ENCODE measurements around the gene ADIRF. TPM values are rescaled to one million over a fixed set of nuclear protein-coding genes. Genes with fewer than 3 reads are reported as not detected.

ADIRF gene
- polyA plus RNA-seq, 1 donor, result 11.4 TPM

DNA sequence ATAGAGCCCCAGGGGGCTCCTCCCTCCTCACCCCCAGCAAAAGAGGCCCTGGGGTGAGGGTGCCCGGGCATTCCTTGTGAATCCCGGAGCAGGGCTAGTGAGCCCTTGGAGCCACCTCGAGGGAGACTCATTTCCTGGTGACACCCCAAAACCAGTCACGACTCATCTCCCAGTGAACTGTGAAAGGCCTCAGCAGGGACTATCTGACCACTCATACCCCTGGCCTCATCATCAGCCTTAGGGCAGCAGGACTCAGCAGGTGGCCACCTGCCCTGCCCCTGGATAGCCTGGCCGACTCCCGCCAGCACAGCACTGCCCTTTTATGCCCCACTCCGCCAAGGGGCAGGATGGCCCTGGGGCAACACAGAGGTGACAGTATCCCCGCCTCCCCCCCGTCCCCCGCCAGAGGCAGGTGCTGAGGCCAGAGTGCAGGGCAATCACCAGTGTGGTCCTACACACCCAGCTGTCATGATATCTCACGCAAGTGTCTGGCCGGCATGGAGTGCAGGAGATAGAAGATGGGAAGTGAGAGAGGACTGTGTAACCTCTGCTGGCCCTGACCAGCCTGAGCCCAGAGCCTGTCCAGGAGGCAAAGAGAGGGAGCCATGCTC, 6.7 kb upstream of the ADIRF start:
- H3K4me3 ChIP-seq (ENCODE audit: low read length), result no peak overlapping the region
- H3K4me1 ChIP-seq (ENCODE audit: control insufficient read depth, insufficient read depth, low read length), result peaks cover 10% of the 10 kb centered on the region
- WGBS (ENCODE audit: insufficient coverage, low lambda C conversion rate), result no CpG with 5 or more reads among the region's 12 CpGs
- no peaks in the 10 kb centered on the region for H3K9me3 ChIP-seq (ENCODE audit: control insufficient read depth, low read depth, low read length)
- DNase-seq, result no peak
- no peak overlapping the region for H3K27ac ChIP-seq (ENCODE audit: low read length)
- H3K27me3 ChIP-seq (ENCODE audit: control insufficient read depth, insufficient read depth, low read length), result no peaks in the 10 kb centered on the region
- no peaks in the 10 kb centered on the region for H3K36me3 ChIP-seq (ENCODE audit: control insufficient read depth, insufficient read depth, low read length)

DNA sequence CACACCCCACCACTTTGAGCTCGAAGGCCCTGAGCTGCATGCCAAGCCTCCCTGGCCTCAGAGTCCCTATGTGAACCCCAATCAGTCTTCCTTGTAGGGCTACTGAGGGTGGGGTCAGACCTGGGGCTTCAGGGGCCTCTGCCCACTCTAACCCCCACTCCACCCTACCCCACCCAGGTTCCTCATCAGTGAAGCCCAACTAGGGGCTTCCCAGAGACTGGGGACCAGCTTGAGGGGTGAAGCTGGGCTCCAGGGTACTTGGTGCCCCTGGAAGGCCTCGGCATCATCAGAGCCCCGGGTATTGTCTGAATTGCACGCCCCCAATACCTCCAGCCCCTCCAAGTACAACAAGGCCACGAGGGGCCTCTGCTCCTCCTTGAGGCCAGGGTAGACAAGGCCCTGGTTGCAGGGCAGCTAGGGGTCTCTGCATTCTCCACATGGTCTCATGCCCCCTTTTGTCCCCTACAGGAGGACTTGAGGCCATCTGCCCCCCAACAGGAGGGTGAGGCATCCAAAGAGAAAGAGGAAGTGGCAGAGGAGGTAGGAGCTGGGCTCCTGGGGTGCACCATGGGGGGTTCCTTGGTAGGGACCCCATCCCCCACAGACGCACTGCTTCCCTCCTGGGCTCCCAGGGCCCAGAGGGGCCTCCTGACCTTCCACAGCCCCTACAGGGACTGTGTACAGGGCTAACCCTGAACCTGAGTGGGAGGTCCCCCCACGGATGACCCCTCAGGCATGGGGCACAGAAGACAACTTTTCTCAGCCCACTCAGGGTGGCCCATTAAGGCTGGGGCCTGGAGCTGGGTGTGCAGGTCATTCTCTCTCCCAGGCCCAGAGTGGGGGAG, 5.9 kb upstream of the ADIRF start:
- no peak for DNase-seq
- Histone ChIP-seq H3K27me3 (ENCODE audit: control insufficient read depth, insufficient read depth, low read length) (no peaks in the 10 kb centered on the region), H3K27ac (ENCODE audit: low read length) (no peak overlapping the region), H3K4me1 (ENCODE audit: control insufficient read depth, insufficient read depth, low read length) (peaks cover 17% of the 10 kb centered on the region), H3K9me3 (ENCODE audit: control insufficient read depth, low read depth, low read length) (no peaks in the 10 kb centered on the region), H3K4me3 (ENCODE audit: low read length) (no peak overlapping the region), H3K36me3 (ENCODE audit: control insufficient read depth, insufficient read depth, low read length) (no peaks in the 10 kb centered on the region)
- no CpG with 5 or more reads among the region's 7 CpGs for WGBS (ENCODE audit: insufficient coverage, low lambda C conversion rate)

DNA sequence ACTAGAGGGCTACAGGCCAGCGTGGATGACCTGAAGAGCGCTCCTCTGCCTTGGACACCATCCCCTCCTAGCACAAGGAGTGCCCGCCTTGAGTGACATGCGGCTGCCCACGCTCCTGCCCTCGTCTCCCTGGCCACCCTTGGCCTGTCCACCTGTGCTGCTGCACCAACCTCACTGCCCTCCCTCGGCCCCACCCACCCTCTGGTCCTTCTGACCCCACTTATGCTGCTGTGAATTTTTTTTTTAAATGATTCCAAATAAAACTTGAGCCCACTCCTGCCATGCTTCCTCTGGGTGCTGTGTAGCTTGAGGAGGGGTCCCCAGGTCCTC, 5.3 kb upstream of the ADIRF start:
- no peaks in the 10 kb centered on the region for H3K36me3 ChIP-seq (ENCODE audit: control insufficient read depth, insufficient read depth, low read length)
- no peak overlapping the region for H3K27ac ChIP-seq (ENCODE audit: low read length)

DNA sequence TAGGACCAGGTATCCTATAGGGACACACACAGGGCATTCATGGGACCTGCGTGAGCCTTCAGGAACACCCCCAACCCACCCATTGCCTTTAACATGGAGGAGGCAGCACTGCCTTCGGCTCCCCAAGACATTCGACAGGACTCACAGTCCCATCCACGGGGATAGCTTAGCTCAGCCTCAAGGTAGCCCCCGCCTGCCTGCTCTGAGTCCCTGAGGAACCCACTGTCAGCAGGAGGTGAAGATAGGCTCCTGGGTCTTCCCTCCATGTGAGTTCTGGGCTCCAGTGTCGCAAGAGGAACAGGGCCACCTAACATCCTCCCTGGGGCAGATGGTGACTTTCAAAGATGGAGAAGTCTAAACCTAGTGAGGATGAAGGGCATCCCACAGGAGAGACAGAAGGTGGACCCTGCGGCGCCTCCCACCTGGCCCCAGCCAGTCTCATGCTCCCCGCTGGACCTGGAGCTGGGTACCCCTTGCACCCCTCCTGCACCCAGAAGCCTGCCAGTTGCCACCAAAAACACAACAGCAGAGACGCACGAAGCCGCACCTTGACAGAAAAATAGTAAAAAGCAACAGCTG, 4.9 kb upstream of the ADIRF start:
- peaks cover 28% of the 10 kb centered on the region for H3K4me1 ChIP-seq (ENCODE audit: control insufficient read depth, insufficient read depth, low read length)
- H3K27ac ChIP-seq (ENCODE audit: low read length), result no peak overlapping the region
- no peaks in the 10 kb centered on the region for H3K9me3 ChIP-seq (ENCODE audit: control insufficient read depth, low read depth, low read length)
- H3K4me3 ChIP-seq (ENCODE audit: low read length), result no peak overlapping the region
- WGBS (ENCODE audit: insufficient coverage, low lambda C conversion rate), result no CpG with 5 or more reads among the region's 12 CpGs
- peaks cover 5% of the 10 kb centered on the region for H3K27me3 ChIP-seq (ENCODE audit: control insufficient read depth, insufficient read depth, low read length)
- no peak for DNase-seq
- no peaks in the 10 kb centered on the region for H3K36me3 ChIP-seq (ENCODE audit: control insufficient read depth, insufficient read depth, low read length)

More for the DNA sequence above, 5.3 kb upstream of the ADIRF start:
- Histone ChIP-seq H3K9me3 (ENCODE audit: control insufficient read depth, low read depth, low read length) (no peaks in the 10 kb centered on the region), H3K27me3 (ENCODE audit: control insufficient read depth, insufficient read depth, low read length) (peaks cover under 1% of the 10 kb centered on the region), H3K4me3 (ENCODE audit: low read length) (no peak overlapping the region), H3K4me1 (ENCODE audit: control insufficient read depth, insufficient read depth, low read length) (peaks cover 23% of the 10 kb centered on the region)
- DNase-seq, result no peak
- WGBS (ENCODE audit: insufficient coverage, low lambda C conversion rate), result no CpG with 5 or more reads among the region's 7 CpGs

DNA sequence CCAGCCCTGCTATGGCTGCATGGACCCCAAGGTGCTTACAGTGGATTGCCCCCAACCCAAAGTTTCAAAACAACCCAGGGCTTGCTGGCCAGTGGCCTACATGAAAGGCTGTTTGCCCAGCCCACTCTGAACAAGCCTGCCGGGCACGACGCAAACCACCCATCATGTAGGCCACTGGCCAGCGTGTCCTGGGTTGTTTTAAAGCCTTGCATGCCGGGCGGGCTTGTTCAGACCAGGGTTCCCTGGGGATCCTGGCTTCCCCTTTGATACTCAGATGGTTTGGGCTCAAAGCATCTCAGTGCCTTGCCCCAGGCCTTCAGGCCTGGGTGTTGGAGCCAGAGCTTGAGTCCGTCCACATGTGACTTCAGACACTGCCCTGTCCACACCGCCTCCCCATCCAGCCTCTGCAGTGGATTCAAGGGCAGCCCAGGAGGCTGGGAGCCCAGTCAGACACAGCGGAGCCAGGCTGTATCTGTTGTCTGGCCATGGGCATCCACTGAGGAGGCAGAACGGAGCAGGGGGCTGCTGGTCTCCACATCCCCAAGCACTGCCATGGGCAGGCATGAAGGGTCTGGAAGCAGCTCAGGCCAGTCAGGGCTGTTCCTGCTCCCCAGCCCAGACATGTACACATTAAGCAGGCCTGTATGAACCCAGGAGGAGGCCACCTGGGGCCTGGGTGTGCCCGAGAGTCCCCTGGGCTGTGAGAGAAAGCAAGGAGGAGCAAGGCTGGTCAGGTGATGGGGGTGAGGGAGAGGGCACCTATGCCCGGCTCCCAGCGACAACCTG, 4.0 kb upstream of the ADIRF start:
- no peaks in the 10 kb centered on the region for H3K9me3 ChIP-seq (ENCODE audit: control insufficient read depth, low read depth, low read length)
- peaks cover 14% of the 10 kb centered on the region for H3K27me3 ChIP-seq (ENCODE audit: control insufficient read depth, insufficient read depth, low read length)
- WGBS (ENCODE audit: insufficient coverage, low lambda C conversion rate), result no CpG with 5 or more reads among the region's 13 CpGs
- no peaks in the 10 kb centered on the region for H3K36me3 ChIP-seq (ENCODE audit: control insufficient read depth, insufficient read depth, low read length)
- peaks cover 35% of the 10 kb centered on the region for H3K4me1 ChIP-seq (ENCODE audit: control insufficient read depth, insufficient read depth, low read length)
- DNase-seq, result no peak
- H3K4me3 ChIP-seq (ENCODE audit: low read length), result no peak overlapping the region
- no peak overlapping the region for H3K27ac ChIP-seq (ENCODE audit: low read length)

DNA sequence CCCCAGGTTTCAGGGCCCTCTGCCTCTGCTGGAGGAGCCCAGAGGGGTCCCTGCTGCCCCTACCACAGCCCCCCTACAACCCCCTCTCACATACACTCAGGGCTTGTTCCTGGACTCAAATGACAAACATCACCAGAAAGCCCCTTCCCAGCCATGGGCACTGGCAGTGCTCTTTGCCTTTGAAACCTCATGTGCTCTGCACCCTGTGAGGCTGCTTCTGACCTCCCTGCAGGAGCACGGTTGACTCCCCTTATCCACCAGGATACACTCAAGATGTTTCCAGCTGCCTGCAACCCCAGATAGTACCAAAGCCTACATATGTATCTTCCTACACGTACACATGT, 3.5 kb upstream of the ADIRF start:
- no CpG with 5 or more reads among the region's 2 CpGs for WGBS (ENCODE audit: insufficient coverage, low lambda C conversion rate)
- DNase-seq, result no peak
- no peaks in the 10 kb centered on the region for H3K36me3 ChIP-seq (ENCODE audit: control insufficient read depth, insufficient read depth, low read length)
- peaks cover 15% of the 10 kb centered on the region for H3K27me3 ChIP-seq (ENCODE audit: control insufficient read depth, insufficient read depth, low read length)
- H3K9me3 ChIP-seq (ENCODE audit: control insufficient read depth, low read depth, low read length), result no peaks in the 10 kb centered on the region
- no peak overlapping the region for H3K27ac ChIP-seq (ENCODE audit: low read length)
- peaks cover 34% of the 10 kb centered on the region for H3K4me1 ChIP-seq (ENCODE audit: control insufficient read depth, insufficient read depth, low read length)
- no peak overlapping the region for H3K4me3 ChIP-seq (ENCODE audit: low read length)

DNA sequence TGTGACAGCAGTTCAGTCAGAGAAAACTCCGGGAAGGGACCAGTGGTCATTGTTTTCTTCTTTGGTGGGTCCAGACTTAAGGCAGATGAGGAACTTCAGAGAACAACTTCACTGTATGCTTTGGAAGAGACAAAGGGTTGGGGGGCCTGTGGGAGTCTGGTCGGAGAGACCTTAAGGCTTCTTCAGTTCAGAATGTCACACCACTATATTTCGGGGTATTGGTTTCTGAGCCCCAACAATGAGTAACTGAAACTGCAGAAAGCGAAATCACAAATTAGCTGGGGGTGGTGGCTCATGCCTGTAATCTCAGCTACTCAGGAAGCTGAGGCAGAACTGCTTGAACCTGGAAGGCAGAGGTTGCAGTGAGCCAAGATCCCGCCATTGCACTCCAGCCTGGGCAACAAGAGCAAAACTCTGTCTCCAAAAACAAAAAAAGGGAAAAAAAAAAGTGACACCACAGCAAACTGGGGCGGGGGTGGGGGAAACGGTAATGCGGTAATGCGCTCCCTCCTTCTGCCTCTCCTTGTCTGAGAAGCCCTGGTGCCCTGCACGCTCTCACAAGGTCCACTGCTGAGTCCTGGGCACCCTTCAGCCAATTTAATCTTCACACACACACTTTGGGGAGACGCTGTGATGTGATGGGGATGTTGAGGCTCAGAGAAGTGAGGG, 2.2 kb upstream of the ADIRF start:
- DNase-seq, result no peak
- Histone ChIP-seq H3K27ac (ENCODE audit: low read length) (no peak overlapping the region), H3K27me3 (ENCODE audit: control insufficient read depth, insufficient read depth, low read length) (peaks cover 22% of the 10 kb centered on the region), H3K36me3 (ENCODE audit: control insufficient read depth, insufficient read depth, low read length) (no peaks in the 10 kb centered on the region), H3K4me3 (ENCODE audit: low read length) (no peak overlapping the region), H3K4me1 (ENCODE audit: control insufficient read depth, insufficient read depth, low read length) (peaks cover 43% of the 10 kb centered on the region), H3K9me3 (ENCODE audit: control insufficient read depth, low read depth, low read length) (no peaks in the 10 kb centered on the region)
- no CpG with 5 or more reads among the region's 11 CpGs for WGBS (ENCODE audit: insufficient coverage, low lambda C conversion rate)

DNA sequence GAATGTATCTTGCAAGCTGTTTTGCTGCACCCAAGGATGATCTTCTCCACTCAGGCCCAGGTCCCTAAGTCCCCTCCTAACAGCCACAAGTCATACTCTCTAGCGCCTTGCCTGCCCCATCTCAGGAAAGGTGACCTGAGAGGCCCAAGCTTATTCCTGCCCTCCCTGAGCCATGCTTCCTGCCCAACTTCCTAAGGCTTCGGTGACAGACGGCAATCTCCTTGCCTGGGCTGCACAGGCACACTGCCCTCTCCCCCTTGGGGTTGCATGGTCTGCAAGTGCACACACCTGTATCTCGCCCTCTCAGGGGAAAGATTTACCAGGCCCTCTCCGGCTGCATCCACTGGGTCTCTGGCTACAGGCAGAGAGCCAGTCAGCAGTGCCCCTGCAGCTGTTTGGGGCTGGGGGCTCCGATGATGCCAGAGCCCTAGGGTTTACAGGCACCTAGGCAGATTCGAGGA, 771 bp upstream of the ADIRF start:
- Histone ChIP-seq H3K4me3 (ENCODE audit: low read length) (no peak overlapping the region), H3K4me1 (ENCODE audit: control insufficient read depth, insufficient read depth, low read length) (peaks cover 49% of the 10 kb centered on the region)

DNA sequence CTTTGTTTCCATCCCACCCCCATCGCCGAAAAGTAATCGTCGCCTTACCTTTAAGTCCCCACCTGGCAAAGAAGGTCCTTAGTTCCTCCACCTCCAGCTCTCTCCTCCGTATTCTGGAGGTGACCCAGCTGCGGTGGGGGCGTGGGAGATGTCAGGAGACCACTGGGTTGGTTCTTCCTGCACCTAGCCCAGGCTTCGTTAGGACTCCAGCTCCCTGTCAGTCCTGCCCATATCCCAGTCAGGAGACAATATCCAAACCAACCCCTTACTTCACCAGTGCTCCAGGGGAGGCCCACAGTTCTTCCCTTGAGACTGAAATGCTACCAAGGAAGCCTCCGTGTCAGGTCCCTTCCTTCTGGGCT, 693 bp downstream of the ADIRF start:
- Histone ChIP-seq H3K4me3 (ENCODE audit: low read length) (peak overlapping the region; percentile 42), H3K27ac (ENCODE audit: low read length) (no peak overlapping the region), H3K27me3 (ENCODE audit: control insufficient read depth, insufficient read depth, low read length) (peaks cover 30% of the 10 kb centered on the region), H3K9me3 (ENCODE audit: control insufficient read depth, low read depth, low read length) (no peaks in the 10 kb centered on the region), H3K36me3 (ENCODE audit: control insufficient read depth, insufficient read depth, low read length) (no peaks in the 10 kb centered on the region), H3K4me1 (ENCODE audit: control insufficient read depth, insufficient read depth, low read length) (peaks cover 49% of the 10 kb centered on the region)
- DNase-seq, result no peak
- WGBS (ENCODE audit: insufficient coverage, low lambda C conversion rate), result no CpG with 5 or more reads among the region's 9 CpGs

More for the DNA sequence above, 771 bp upstream of the ADIRF start:
- Histone ChIP-seq H3K27me3 (ENCODE audit: control insufficient read depth, insufficient read depth, low read length) (peaks cover 30% of the 10 kb centered on the region), H3K36me3 (ENCODE audit: control insufficient read depth, insufficient read depth, low read length) (no peaks in the 10 kb centered on the region), H3K9me3 (ENCODE audit: control insufficient read depth, low read depth, low read length) (no peaks in the 10 kb centered on the region), H3K27ac (ENCODE audit: low read length) (no peak overlapping the region)
- 100% methylated on average over 1 of the region's 7 CpGs for WGBS (ENCODE audit: insufficient coverage, low lambda C conversion rate)
- no peak for DNase-seq
